Esophagus muscularis mucosa (tissue), 3 donors: ENCODE data around the gene DSC1.

ENCODE experiments used
- POLR2A ChIP-seq: fragments of 450-650 bp; IDR thresholded peaks from one replicate; pipeline ENCODE4 v1.6.1; 2017; ENCODE audit warnings: antibody characterized with exemption, moderate library complexity, mild to moderate bottlenecking, low read depth
- POLR2AphosphoS5 ChIP-seq, 2 donors: sonication (generic); formaldehyde crosslinking; IDR thresholded peaks; one replicate each; pipeline ENCODE4 v1.6.1; 2017; ENCODE audit warnings: antibody characterized with exemption in 2 of 2
- TF ChIP-seq, protein P1 (sequence below), 3 experiments: fragments of 200-600 bp in 2 of 3; fragments of 450-650 bp in 1 of 3; sonication (generic) in 2 of 3; IDR thresholded peaks; one replicate each; pipeline ENCODE4 v1.5.1; 2017 to 2019; ENCODE audit warnings: antibody characterized with exemption in 3 of 3, mild to moderate bottlenecking in 2 of 3, moderate library complexity in 1 of 3

DNA sequence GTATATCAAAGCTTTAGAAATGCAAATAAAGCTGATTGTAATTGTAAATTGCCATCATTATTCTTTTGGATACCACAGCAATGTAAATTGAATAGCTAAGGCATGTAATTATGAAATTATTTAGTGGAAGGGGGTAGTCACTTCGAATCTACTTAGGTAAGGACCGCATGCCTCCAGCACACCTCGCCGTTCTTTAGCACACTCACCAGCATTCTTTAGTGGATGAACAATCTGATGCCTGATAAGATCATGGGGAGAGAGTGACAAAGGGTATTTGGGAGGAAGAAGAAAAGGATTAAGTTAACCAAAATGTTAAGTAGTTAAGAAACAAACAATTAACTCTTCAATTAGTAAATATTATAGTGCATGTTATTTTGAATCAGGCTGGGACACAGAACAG is 46.4 kb upstream of the DSC1 start:
- TF ChIP-seq, protein P1, sequence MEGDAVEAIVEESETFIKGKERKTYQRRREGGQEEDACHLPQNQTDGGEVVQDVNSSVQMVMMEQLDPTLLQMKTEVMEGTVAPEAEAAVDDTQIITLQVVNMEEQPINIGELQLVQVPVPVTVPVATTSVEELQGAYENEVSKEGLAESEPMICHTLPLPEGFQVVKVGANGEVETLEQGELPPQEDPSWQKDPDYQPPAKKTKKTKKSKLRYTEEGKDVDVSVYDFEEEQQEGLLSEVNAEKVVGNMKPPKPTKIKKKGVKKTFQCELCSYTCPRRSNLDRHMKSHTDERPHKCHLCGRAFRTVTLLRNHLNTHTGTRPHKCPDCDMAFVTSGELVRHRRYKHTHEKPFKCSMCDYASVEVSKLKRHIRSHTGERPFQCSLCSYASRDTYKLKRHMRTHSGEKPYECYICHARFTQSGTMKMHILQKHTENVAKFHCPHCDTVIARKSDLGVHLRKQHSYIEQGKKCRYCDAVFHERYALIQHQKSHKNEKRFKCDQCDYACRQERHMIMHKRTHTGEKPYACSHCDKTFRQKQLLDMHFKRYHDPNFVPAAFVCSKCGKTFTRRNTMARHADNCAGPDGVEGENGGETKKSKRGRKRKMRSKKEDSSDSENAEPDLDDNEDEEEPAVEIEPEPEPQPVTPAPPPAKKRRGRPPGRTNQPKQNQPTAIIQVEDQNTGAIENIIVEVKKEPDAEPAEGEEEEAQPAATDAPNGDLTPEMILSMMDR (IDR thresholded peaks at IDR 0.05): no peak
- TF ChIP-seq POLR2AphosphoS5 (IDR thresholded peaks at IDR 0.05) (no peak), POLR2A (no peak)
